GM10266 (cell line): ENCODE measurements around the gene NOXRED1.

Source experiments
- DNase-seq: peaks from one replicate; pipeline ENCODE4 v3.0.0; 2012; ENCODE audit errors: extremely low spot score
- TF ChIP-seq, protein P1 (sequence below): IDR thresholded peaks from 2 replicates; pipeline ENCODE4 v1.5.1; 2012; ENCODE audit warnings: mild to moderate bottlenecking, low read depth; ENCODE audit not compliant: control insufficient read depth, insufficient read depth; ENCODE audit errors: missing control alignments

NOXRED1 gene

DNA sequence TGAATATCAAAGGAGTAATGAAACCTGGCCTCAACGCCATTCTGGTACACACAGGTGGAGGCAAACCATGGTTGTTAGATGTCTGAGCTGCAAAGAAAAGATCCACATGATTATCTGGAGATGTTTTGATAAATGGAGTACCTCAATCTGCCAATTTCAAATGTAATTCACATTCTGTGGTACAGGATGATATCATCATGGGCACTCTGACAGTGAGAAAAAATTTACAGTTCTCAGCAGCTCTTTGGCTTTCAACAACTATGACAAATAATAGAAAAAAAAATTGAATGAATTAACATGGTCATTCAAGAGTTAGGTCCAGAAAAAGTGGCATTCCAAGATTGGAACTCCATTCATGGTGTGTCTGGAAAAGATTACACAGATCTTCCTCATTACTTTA, 63.7 kb downstream of the NOXRED1 start:
- TF ChIP-seq, protein P1, sequence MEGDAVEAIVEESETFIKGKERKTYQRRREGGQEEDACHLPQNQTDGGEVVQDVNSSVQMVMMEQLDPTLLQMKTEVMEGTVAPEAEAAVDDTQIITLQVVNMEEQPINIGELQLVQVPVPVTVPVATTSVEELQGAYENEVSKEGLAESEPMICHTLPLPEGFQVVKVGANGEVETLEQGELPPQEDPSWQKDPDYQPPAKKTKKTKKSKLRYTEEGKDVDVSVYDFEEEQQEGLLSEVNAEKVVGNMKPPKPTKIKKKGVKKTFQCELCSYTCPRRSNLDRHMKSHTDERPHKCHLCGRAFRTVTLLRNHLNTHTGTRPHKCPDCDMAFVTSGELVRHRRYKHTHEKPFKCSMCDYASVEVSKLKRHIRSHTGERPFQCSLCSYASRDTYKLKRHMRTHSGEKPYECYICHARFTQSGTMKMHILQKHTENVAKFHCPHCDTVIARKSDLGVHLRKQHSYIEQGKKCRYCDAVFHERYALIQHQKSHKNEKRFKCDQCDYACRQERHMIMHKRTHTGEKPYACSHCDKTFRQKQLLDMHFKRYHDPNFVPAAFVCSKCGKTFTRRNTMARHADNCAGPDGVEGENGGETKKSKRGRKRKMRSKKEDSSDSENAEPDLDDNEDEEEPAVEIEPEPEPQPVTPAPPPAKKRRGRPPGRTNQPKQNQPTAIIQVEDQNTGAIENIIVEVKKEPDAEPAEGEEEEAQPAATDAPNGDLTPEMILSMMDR: no peak
- no peak for DNase-seq

DNA sequence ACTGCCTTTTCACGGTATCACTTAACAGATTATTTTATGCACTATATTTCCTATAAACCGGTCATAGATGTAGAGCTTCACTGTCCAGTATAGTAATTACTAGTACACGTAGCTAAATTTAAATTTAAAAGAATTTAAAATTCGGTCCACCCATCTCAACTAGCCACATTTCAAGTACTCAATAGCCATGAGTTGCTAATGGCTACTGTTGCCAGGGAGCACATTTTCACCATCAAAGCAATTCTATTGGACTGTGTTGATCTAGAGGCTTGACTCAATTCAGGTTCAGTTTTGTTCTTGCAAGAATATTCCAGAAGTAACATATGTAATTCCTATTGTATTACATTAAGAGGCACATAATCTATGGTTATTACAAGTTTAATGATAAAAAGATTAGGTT, 66.4 kb downstream of the NOXRED1 start:
- TF ChIP-seq, protein P1: no peak
- no peak for DNase-seq

DNA sequence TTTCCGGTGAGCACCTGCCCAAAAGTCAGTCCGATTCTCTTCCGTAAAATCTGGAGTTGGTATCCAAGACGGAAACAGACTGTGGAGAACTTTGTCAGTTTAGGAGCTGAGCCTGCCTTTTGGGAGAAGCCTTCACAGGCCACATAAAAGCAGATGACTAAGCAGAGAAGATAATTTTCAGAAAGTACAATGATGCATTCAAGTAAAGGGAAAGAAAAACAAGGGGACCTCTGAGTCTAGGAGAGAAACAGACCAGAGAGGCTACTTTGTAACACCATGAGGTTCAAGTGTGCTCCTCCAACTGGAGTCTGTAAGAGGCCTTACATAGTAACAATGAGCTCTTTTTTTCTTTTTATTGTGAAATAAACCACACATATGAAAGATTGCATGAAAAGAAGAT, 67.5 kb downstream of the NOXRED1 start:
- no peak for DNase-seq
- TF ChIP-seq, protein P1: no peak

DNA sequence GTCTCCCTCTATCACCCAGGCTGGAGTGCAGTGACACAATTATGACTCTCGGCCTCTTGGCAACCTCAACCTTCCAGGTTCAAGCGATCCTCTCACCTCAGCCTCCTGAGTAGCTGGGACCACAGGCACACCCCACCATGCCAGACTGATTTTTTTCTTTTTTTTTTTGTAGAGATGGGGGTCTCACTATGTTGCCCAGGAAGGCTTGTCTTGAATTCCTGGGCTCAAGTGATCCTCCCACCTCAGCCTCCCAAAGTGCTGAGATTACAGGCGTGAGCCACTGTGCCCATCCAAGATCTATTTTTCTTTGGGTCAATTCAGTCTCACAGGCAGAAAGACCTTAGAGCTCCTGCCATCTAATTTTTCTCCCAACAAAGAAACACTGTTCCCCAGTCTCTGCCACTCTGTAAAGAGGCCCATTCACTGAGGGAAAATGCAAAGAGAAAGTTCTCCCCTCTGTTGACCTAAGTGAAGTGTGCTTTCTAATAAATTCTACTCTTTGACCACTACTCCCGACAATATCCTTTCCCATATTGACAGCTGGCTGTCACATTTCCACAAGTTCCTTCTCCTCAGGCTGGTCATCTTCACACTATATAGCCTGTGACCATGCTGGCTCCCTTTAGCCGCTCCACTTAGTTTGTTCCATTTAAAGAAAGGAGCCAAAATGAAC, 69.7 kb downstream of the NOXRED1 start:
- no peak for DNase-seq
- TF ChIP-seq, protein P1: no peak

DNA sequence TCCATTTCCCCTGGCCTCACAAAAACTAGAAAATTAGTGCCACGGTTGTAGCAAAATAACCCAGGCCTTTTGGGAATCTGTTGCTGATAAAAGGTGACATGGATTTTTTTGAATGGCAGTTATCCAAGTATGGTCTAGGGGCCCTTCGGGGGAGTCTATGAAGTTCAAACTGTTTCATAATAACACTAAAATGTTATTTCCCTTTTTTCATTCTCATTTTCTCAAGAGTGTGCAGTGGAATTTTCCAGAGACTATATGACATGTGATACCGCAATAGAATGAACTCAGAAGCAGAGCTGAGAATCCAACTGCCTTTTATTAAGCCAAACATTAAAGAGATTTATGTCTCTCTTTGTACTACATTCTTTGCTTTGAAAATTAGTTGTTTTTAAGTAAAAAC, 75.6 kb downstream of the NOXRED1 start:
- TF ChIP-seq, protein P1: no peak
- DNase-seq: no peak

DNA sequence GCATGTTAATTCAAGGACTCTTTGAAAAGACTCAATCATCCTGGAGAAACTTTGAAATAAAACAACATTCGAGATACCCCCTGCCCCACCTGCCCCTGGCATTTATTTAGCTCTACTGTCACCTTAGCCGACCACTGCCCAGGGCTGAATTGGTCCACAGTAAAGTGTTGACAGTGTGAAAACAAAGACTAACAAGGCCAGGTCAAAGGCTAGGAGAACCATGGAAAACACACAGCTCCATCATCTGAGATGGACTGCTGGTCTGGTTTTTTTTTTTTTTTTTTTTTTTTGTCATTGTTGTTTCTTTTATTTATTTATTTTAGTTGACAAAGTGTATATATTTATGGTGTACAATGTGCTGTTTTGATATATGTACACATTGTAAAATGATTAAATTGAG, 76.8 kb downstream of the NOXRED1 start:
- TF ChIP-seq, protein P1: no peak
- DNase-seq: no peak

DNA sequence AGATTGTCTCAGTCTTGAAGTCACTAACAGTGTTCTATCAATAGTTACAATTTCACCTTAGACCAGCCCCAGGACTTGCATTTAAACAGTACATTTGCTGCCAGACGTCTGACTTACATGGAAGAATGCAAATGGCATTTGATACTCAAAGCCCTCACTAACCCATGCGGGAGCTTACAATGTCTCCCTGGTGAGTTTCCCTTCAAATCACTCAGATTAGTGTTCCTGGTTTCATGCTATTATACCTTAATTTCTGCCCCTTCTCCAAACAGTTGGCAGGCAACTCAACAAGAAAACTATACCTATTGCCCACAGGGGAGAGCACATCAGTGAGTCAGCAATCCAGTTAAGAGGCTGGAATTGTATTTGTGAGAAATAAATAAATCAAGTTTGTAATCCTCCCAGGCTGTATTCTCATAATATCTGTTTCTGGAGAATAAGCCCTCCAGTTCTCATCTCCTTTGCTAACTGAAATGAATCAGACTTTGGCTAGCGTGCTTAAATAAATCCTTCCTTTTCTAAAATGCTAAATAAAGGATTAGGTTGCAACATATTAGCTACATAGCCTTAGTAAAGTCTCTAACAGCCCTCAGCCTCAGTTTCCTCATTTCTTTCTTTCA, 78.8 kb downstream of the NOXRED1 start:
- DNase-seq: no peak
- TF ChIP-seq, protein P1: no peak
